ENCODE results near the gene JAKMIP3.

The JAKMIP3 gene

GRCh38 chr10:132100556-132101349 lies 35.0 kb downstream of the JAKMIP3 start:
- no peak for DNase-seq

DNA sequence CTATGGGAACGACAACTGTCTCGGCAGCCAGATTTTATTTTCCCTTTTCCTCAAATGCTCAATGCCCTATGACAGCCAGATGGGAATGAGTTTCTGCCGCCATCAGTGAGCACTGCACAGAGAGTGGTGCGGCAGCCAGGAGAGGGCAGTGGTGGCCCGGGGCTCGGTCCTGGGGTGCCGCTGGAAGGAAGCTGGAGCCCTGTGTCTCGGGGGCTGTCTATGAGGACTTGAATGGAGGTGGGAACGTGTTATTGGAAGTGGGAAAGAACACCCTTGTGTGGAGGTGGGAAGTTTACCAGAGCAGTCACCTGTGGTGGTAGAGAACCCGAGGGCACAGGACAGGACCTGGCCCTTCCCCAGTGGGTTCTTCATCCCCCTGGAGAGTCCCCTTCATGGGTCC lies 35.8 kb downstream of the JAKMIP3 start:
- DNase-seq = no peak

GRCh38 chr10:132102071-132102716 lies 36.4 kb downstream of the JAKMIP3 start:
- DNase-seq = no peak

- no peak for DNase-seq
Observed at GRCh38 chr10:132102717-132103110, 37.0 kb downstream of the JAKMIP3 start.

- no peak for DNase-seq
Observed at GRCh38 chr10:132103116-132103910, 37.6 kb downstream of the JAKMIP3 start.

GRCh38 chr10:132104062-132104461 lies 38.3 kb downstream of the JAKMIP3 start:
- DNase-seq = no peak

DNA sequence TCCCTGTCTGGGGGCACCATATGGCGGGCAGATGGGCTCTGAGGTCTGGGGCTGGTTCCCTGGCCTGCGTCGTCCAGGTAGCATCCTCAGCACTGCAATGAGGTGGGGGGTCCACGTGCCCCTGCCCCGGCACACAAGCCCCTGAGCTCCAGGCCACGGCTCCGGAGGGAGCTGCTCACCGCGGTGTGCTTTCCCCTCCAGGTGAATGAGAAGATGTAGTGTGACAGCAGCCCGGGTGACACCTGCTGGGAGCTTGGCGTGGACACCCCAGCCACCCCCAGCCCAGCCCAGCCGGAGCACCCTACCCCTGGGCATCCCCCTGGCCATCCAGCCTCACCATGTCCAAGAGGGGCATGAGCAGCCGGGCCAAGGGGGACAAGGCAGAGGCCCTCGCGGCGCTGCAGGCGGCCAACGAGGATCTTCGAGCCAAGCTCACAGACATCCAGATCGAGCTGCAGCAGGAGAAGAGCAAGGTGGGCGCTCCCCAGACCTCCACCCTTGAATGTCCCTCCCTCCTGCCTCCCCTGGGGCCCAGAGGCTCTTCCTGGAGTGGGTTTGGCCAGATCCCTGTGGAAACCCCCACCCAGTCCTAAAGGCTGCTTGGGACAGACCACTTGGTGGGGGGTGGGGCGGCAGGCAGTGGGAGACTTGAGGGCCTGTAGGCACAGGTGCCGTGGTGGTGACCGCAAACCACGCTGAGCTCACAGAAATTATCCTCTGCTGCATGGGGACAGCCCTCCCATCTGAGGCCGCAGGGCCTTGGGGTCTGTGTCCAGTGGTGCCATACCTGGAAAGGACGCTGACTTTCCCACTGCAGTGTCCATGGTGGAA lies 38.9 kb downstream of the JAKMIP3 start:
- no peak for DNase-seq

- DNase-seq = no peak
Observed at GRCh38 chr10:132105302-132105995, 39.7 kb downstream of the JAKMIP3 start.

- no peak for DNase-seq
Observed at GRCh38 chr10:132106431-132106830, 40.7 kb downstream of the JAKMIP3 start.

GRCh38 chr10:132107186-132107948 lies 41.6 kb downstream of the JAKMIP3 start:
- no peak for DNase-seq

DNA sequence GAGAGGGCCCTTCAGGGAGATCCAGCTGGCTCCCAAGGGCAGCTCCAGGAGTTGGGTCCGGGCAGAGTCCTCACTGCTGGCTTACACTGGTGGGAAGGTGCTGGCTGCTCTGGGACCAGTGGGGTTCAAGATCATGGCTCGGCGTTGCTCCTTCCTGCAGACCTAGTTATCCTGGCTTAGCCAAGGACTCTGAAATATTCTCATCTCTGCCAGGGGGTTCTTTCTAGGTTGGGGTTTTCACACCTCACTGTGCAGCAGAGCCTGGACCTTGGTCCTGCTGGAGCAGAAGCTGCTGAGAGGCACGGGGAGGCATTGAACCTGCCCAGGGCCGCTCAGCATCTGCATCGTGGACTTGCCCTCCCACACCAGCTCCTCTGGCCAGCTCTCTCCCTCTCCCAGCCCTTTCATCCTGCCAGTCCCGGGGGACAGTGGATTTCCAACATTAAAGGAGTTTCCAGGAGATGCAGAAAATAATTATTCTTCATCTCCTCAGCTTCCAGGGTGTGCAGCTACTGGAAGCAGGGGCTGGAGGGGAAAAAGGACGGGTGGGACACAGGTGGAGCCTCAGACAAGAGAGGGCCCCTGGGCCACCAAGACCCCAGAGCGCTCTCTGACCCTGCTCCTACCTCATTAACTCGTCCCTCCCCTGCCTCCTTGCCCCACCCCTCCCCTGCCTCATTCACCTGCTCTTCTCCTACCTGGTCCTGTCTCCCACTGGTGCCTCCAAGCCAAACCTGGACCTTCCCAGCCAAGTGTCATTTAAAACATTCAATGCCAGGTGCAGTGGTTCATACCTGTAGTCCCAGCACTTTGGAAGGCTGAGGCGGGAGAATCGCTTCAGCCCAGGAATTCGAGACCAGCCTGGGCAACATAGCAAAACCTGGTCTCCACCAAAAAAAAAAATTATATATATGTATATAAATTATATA lies 42.5 kb downstream of the JAKMIP3 start:
- no peak for DNase-seq

GRCh38 chr10:132109341-132110110 lies 43.8 kb downstream of the JAKMIP3 start:
- DNase-seq = no peak

DNA sequence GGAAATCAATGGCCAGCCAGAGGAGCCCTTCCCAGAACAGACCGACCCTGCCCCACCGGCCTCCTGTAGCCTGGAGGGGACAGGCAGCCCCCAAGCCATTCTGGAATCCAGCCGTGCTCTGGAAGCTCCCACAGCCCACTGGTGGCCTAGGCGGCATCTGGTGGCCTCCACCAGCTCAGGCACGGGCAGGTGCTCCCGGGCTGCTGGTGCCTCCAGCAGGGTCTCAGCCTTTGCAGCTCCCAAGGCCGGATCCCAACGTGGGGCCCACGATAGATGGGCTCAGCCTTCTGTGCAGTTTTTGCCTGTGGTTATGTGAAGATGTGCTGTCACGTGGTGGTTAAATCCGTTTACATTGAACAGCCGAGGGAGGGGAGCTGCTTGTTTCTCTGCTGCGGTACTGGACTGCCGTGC lies 44.4 kb downstream of the JAKMIP3 start:
- no peak for DNase-seq

DNA sequence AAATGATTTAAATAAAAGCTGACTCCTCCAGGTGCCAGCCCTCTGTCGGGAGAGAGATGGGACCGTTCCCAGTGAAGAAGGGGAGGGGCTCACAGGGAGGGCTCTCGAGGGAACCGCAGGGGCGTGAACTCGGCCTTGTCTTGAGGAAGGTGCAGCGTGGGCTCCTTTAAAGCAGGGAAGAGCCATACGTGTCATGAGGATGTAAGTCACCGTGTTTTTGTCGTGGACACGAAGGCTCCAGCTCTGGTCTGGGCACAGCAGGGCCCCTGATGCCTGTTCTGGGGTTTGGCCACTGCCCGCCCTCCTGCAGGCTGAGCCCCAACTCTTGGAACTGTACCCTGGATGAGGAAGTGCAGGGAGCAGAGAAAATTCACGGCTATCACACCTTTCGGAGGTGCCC lies 45.0 kb downstream of the JAKMIP3 start:
- DNase-seq = no peak

DNA sequence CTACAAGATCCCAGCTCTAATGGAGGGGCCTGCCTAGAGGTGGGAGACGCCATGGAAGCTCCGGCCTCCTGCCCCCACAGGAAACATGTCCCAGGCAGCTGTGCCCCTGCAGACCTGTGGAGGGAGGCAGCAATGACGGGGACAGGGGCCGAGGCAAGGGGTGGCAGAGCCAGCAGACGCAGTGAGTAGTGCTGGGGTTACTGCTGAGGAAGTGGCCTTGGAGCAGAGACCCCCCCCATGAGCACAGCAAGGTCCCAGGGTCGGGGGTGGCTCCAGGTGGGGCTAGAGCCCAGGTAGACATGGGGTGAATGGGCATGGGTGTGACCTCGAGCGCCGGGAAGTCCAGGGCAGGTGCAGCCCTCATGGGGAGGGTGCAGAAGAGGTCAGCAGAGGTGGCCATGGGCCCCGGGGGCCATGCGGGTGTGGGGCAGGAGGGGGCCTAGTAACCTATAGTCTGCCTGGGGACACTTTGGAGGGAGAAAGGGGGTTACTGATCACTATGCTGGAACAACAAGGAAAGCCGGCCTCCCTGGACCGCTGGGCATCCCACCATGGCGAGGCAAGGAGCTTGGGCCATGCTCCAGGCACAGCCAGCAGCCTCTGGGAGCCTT lies 45.5 kb downstream of the JAKMIP3 start:
- DNase-seq = no peak

- no peak for DNase-seq
Observed at GRCh38 chr10:132111871-132112341, 46.2 kb downstream of the JAKMIP3 start.

DNA sequence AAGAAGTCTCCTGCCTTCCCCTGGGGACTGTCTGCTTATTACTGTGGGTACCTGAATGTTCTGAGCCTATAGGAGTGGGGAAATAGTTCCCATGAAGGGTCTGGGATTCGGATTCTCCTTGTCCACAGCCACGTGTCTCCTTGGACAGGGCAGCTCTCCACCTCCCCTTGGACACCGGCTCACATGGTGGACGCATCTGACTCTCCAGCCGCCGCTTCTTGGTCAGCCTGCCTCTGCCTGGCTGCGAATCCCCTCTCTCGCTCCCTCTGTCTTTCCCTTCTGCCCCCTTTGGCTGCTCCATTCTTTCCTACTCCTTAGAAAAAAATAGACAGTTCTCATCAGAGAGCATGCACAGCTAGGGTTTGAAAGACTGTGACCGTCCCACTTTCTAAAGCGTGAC lies 46.9 kb downstream of the JAKMIP3 start:
- DNase-seq = no peak

DNA sequence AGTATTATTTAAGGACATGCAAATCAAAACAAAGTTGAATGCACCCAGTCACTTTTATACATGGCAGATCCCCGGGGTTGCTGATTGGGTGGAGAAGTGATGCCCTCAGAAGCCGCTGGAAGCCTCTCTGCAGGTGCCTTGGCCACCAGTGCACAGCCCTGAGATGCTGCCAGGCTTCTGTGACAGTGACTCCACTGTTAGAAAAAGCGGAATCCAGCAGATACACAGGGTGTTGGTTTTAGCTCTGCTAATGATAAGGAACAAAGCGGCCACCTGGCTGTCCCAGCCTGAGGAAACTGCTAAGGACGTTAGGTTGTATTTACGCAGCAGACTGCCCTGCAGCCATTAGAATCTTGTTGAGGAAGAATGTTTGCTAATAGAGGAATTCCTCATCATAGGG lies 47.5 kb downstream of the JAKMIP3 start:
- no peak for DNase-seq
